Vagina (tissue), 2 donors: ENCODE results near the gene OR5K2.

Experiments used
- CTCF ChIP-seq, 3 experiments: fragments of 450-650 bp in 2 of 3; fragments of 200-600 bp in 1 of 3; sonication (generic) in 1 of 3; IDR thresholded peaks; one replicate each; pipeline ENCODE4 v1.5.1; 2017 to 2019; ENCODE audit warnings: antibody characterized with exemption in 3 of 3, mild to moderate bottlenecking in 2 of 3, moderate library complexity in 2 of 3
- POLR2A ChIP-seq, 2 donors: fragments of 450-650 bp; IDR thresholded peaks; one replicate each; pipeline ENCODE4 v1.6.1; 2017; ENCODE audit warnings: antibody characterized with exemption in 2 of 2, mild to moderate bottlenecking in 2 of 2, moderate library complexity in 2 of 2
- POLR2AphosphoS5 ChIP-seq, 2 donors: sonication (generic); formaldehyde crosslinking; IDR thresholded peaks; one replicate each; pipeline ENCODE4 v1.9.0; 2017; ENCODE audit warnings: antibody characterized with exemption in 2 of 2, mild to moderate bottlenecking in 2 of 2, low read depth in 1 of 2; ENCODE audit not compliant: insufficient read depth in 1 of 2

- no peak for TF ChIP-seq CTCF (IDR thresholded peaks at IDR 0.05)
- TF ChIP-seq POLR2AphosphoS5 (IDR thresholded peaks at IDR 0.05; ENCODE audit: insufficient read depth in 1 of 2, low read depth in 1 of 2), result no peak
- TF ChIP-seq POLR2A (IDR thresholded peaks at IDR 0.05), result no peak
Observed at GRCh38 chr3:98542623-98543022, 45.1 kb downstream of the OR5K2 start.
